Globus pallidus (tissue), 1 donor: ENCODE data around the gene ADGRG1.
"Not testable (repeated sequence)": the region's sequence is repeated elsewhere in the genome, so short reads cannot be mapped to it uniquely, and the experiment has no call there.

Experiments
- DNase-seq: peaks from one replicate; pipeline ENCODE4 v3.0.0-alpha.2; 2015; ENCODE audit warnings: low spot score

ADGRG1 gene

GRCh38 chr16:57666353-57667047, 38.1 kb downstream of the ADGRG1 start:
- DNase-seq = no peak

- no peak for DNase-seq
Measured at GRCh38 chr16:57667048-57667525, 38.7 kb downstream of the ADGRG1 start.

GRCh38 chr16:57667526-57668262, 39.3 kb downstream of the ADGRG1 start:
- no peak for DNase-seq

- no peak for DNase-seq
Measured at GRCh38 chr16:57668263-57668571, 39.8 kb downstream of the ADGRG1 start, which contains the start of gene ADGRG3. ADGRG3 (plus strand) TSS chr16:57668306; CDS start chr16:57668348, 42 bp downstream.

- DNase-seq = no peak
Measured at GRCh38 chr16:57668630-57669475, 40.4 kb downstream of the ADGRG1 start.

GRCh38 chr16:57669476-57670162, 41.2 kb downstream of the ADGRG1 start:
- DNase-seq = no peak

- no peak for DNase-seq
Measured at GRCh38 chr16:57670196-57670595, 41.8 kb downstream of the ADGRG1 start.

GRCh38 chr16:57671451-57671850, 43.0 kb downstream of the ADGRG1 start:
- not testable (repeated sequence) for DNase-seq

- DNase-seq = no peak
Measured at GRCh38 chr16:57672416-57672815, 44.0 kb downstream of the ADGRG1 start.

- DNase-seq = no peak
Measured at GRCh38 chr16:57672824-57673223, 44.4 kb downstream of the ADGRG1 start.

GRCh38 chr16:57675741-57676551, 47.5 kb downstream of the ADGRG1 start:
- no peak for DNase-seq

- no peak for DNase-seq
Measured at GRCh38 chr16:57676553-57677085, 48.2 kb downstream of the ADGRG1 start.

GRCh38 chr16:57677622-57678369, 49.4 kb downstream of the ADGRG1 start:
- no peak for DNase-seq

- no peak for DNase-seq
Measured at GRCh38 chr16:57679016-57679415, 50.6 kb downstream of the ADGRG1 start.

GRCh38 chr16:57679767-57680482, 51.5 kb downstream of the ADGRG1 start:
- no peak for DNase-seq

- DNase-seq = no peak
Measured at GRCh38 chr16:57680842-57681375, 52.5 kb downstream of the ADGRG1 start.

GRCh38 chr16:57681950-57682728, 53.7 kb downstream of the ADGRG1 start:
- no peak for DNase-seq
